ENCODE results near the gene SNRNP35.

DNA sequence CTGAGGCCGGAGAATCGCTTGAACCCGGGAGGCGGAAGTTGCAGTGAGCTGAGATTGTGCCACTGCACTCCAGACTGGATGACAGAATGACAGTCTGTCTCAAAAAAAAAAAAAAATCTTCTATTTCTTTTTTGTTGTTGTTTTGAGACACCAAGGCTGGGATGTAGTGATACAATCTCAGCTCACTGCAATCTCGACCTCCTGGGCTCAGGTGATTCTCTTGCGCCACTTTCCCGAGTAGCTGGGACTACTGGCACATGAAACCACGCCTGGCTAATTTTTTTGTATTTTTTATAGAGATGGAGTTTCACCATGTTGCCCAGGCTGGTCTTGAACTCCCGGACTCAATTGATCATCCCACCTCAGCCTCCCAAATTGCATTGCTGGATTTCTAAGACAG, 7.3 kb upstream of the SNRNP35 start:
- TF ChIP-seq POLR2AphosphoS5 (IDR thresholded peaks at IDR 0.05) (no peak), CTCF (IDR thresholded peaks at IDR 0.05) (no peak), POLR2A (IDR thresholded peaks at IDR 0.05) (no peak), EP300 (IDR thresholded peaks at IDR 0.05) (no peak)

All from suprapubic skin (tissue), 4 donors.